OCI-LY1 (cell line): ENCODE data around the gene DNAAF3.

Source experiments
- CTCF ChIP-seq: fragments of 200-600 bp; sonication (generic), shearing (Covaris generic); IDR thresholded peaks from 2 replicates; pipeline ENCODE4 v1.5.1; 2017; ENCODE audit warnings: mild to moderate bottlenecking, antibody characterized with exemption, low read length, moderate library complexity, mixed read lengths
- EZH2 ChIP-seq: fragments of 200-600 bp; sonication (generic), shearing (Covaris generic); IDR thresholded peaks from 2 replicates; pipeline ENCODE4 v1.8.0; 2017; ENCODE audit warnings: borderline replicate concordance, mixed run types, mild to moderate bottlenecking, antibody characterized with exemption, low read length, moderate library complexity, mixed read lengths

DNA sequence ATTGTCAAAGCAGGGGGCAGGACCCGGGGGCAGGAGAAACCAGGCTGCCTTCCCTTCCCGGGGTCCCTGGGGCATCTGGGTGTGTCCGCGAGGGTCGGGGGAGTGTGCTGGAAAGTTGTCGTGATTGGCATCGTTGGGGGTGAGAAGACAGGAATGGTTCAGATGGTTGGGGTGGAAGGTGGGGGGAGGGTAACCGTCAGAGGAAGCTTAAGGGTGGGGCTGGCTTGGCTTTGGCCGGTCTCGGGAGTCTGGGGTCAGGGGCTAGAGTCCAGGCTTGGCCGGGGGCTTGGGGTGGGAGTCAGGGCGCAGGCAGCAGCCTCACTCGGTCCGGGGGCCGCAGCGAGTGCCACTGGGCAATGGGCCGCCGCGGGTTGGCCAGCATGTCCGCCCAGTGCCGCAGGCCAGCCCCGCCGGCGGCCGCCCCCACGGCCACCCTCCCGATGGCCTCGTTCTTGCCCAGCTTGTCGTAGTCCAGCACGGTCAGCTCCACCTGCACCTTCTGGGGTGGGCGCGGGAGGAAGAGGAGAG is 6.8 kb upstream of the DNAAF3 start:
- no peak for TF ChIP-seq CTCF
- TF ChIP-seq EZH2, result no peak
